Erythroblast (primary cell): ENCODE measurements around the gene SNTN.

ENCODE experiments used
- GATA1 ChIP-seq: IDR thresholded peaks from 2 replicates; pipeline ENCODE4 v1.6.1; 2011; ENCODE audit warnings: low read depth, mild to moderate bottlenecking, control low read depth, low read length, moderate library complexity
- POLR2A ChIP-seq: IDR thresholded peaks from 2 replicates; pipeline ENCODE4 v1.6.1; 2011; ENCODE audit warnings: mild to moderate bottlenecking, low read length

DNA sequence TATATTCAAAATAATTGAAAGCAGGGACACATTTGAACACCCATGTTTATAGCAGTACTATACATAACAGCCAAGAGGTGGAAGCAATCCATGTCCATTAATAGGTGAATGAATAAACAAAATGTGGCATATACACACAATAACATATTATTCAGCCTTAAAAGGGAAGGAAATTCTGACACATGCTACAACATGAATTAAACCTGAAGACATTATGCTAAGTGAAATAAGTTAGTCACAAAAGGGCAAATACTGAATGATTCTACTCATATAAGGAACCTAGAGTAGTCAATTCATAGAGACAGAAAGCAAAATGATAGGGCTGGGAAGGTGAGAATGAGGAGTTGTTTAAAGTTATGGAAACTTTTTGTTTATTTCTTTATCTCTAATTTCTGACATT, 40.9 kb downstream of the SNTN start:
- no peak for TF ChIP-seq POLR2A
- no peak for TF ChIP-seq GATA1
